KMS-11 (cell line): ENCODE data around the gene DBH.

Source experiments
- H2AFZ ChIP-seq: fragments of 200-600 bp; sonication (generic); 2 replicates; pipeline ENCODE4 v1.6.1; 2016; ENCODE audit warnings: antibody characterized with exemption, mixed run types, low read depth
- H3K27ac ChIP-seq: fragments of 200-600 bp; sonication (generic); 2 replicates; pipeline ENCODE4 v1.6.1; 2016; ENCODE audit warnings: mild to moderate bottlenecking, mixed run types
- H3K27me3 ChIP-seq: fragments of 200-600 bp; sonication (generic); 2 replicates; pipeline ENCODE4 v1.6.1; 2017; ENCODE audit warnings: mild to moderate bottlenecking, low read depth, mixed run types, moderate library complexity; ENCODE audit not compliant: insufficient read depth
- H3K36me3 ChIP-seq: fragments of 200-600 bp; sonication (generic); 2 replicates; pipeline ENCODE4 v1.6.1; 2017; ENCODE audit warnings: mild to moderate bottlenecking, mixed run types; ENCODE audit not compliant: insufficient read depth
- H3K4me1 ChIP-seq: fragments of 200-600 bp; sonication (generic); 2 replicates; pipeline ENCODE4 v1.6.1; 2016; ENCODE audit warnings: mild to moderate bottlenecking, low read depth, mixed run types; ENCODE audit not compliant: poor library complexity, severe bottlenecking
- H3K4me2 ChIP-seq: fragments of 200-600 bp; sonication (generic); 2 replicates; pipeline ENCODE4 v1.7.0; 2016; ENCODE audit warnings: mild to moderate bottlenecking, mixed run types
- H3K4me3 ChIP-seq: fragments of 200-600 bp; sonication (generic); IDR thresholded peaks from 2 replicates; pipeline ENCODE4 v1.6.1; 2017; ENCODE audit warnings: low read depth, low read length, mixed read lengths; ENCODE audit not compliant: insufficient read depth
- H3K79me2 ChIP-seq: fragments of 200-600 bp; sonication (generic); 2 replicates; pipeline ENCODE4 v1.6.1; 2016; ENCODE audit warnings: low read depth, mixed run types; ENCODE audit not compliant: insufficient read depth
- H3K9ac ChIP-seq: fragments of 200-600 bp; sonication (generic); 2 replicates; pipeline ENCODE4 v1.6.1; 2016; ENCODE audit warnings: mild to moderate bottlenecking, mixed run types
- H4K20me1 ChIP-seq: fragments of 200-600 bp; sonication (generic); 2 replicates; pipeline ENCODE4 v1.6.1; 2016; ENCODE audit warnings: mild to moderate bottlenecking, mixed run types; ENCODE audit not compliant: insufficient read depth
- TF ChIP-seq, protein P1 (sequence below): fragments of 200-600 bp; sonication (generic); conservative IDR thresholded peaks from 2 replicates; pipeline ENCODE4 v1.6.1; 2017; ENCODE audit warnings: low read depth, mild to moderate bottlenecking, antibody characterized with exemption, low read length, moderate library complexity, mixed read lengths

The DBH gene

DNA sequence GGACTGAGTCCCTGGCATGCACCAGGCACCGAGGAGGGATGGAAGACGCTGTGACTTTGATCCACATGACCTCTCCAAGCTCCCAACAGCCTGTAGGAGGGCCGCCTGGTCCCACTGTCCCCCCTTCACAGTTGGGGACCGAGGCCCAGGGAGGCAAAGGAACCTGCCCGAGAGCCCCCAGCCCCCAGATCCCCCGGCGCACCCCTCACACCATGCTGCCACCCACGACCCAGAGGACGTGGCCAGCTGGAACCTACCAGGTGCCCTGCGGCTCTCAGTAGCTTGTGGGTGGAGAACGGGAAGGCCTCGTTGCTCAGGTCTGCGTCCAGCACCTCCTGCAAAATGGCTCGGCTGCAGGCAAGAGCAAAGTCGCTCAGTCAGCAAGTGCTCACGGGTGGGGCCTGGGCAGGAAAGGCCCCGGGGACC lies 48.8 kb downstream of the DBH start:
- H3K27me3 ChIP-seq = peaks cover 74% of the 10 kb centered on the region
- TF ChIP-seq, protein P1, sequence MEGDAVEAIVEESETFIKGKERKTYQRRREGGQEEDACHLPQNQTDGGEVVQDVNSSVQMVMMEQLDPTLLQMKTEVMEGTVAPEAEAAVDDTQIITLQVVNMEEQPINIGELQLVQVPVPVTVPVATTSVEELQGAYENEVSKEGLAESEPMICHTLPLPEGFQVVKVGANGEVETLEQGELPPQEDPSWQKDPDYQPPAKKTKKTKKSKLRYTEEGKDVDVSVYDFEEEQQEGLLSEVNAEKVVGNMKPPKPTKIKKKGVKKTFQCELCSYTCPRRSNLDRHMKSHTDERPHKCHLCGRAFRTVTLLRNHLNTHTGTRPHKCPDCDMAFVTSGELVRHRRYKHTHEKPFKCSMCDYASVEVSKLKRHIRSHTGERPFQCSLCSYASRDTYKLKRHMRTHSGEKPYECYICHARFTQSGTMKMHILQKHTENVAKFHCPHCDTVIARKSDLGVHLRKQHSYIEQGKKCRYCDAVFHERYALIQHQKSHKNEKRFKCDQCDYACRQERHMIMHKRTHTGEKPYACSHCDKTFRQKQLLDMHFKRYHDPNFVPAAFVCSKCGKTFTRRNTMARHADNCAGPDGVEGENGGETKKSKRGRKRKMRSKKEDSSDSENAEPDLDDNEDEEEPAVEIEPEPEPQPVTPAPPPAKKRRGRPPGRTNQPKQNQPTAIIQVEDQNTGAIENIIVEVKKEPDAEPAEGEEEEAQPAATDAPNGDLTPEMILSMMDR = no peak
- no peaks in the 10 kb centered on the region for H3K36me3 ChIP-seq
- H3K27ac ChIP-seq = no peak overlapping the region
- no peak overlapping the region for H3K4me3 ChIP-seq
- no peak overlapping the region for H3K9ac ChIP-seq
- H3K4me1 ChIP-seq = no peaks in the 10 kb centered on the region
- no peaks in the 10 kb centered on the region for H4K20me1 ChIP-seq
- H2AFZ ChIP-seq = no peak overlapping the region
- no peak overlapping the region for H3K4me2 ChIP-seq
- H3K79me2 ChIP-seq = no peaks in the 10 kb centered on the region

DNA sequence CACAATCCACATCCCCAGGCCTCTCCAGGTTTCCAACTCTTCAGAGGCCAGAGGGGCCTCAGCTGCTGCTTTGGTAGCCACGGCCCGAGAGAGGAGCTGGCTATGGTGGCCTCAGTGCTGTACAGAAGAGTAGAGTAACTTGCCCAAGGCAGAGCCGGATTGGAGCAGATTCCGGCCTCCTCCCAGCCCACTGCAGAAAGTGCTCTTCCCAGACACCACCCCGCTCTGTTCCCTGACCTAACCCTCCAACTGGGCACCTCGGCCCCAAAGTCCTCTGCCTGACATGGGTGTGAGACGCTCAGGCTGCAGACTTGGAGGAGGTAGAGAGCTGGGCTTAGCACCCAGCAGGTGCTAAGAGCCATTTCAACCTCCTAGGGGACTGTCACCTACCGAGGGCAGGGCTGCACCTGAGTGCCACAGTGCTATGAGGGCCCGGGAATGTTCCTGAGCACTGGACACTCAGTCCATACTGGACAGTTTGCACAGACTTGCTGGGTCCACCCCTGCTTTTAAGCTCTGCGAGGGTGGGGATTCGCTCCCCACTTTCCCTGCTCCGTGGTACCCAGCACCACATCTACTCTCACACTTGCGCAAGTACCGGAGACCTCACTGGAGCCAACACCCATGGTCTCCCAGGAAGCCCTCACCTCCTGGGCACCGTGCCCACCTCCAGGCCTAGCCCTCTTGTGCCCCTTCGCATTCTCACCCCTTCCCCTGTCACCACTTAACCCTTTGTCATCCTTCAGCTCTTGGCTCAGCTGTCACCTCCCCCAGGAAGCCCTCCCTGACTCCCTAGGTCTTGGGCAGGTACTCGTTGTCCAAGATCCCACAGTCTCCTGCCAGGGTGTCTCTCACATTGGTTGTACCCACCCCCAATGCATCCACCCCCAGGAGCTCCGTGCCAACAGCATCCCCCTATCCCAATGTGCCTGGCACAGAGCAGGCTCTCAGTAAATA lies 49.8 kb downstream of the DBH start:
- TF ChIP-seq, protein P1 = no peak
- Histone ChIP-seq H2AFZ (no peak overlapping the region), H3K36me3 (no peaks in the 10 kb centered on the region), H3K27me3 (peaks cover 73% of the 10 kb centered on the region), H4K20me1 (no peaks in the 10 kb centered on the region), H3K27ac (no peak overlapping the region), H3K79me2 (no peaks in the 10 kb centered on the region), H3K4me2 (no peak overlapping the region), H3K9ac (no peak overlapping the region), H3K4me3 (no peak overlapping the region), H3K4me1 (no peaks in the 10 kb centered on the region)

DNA sequence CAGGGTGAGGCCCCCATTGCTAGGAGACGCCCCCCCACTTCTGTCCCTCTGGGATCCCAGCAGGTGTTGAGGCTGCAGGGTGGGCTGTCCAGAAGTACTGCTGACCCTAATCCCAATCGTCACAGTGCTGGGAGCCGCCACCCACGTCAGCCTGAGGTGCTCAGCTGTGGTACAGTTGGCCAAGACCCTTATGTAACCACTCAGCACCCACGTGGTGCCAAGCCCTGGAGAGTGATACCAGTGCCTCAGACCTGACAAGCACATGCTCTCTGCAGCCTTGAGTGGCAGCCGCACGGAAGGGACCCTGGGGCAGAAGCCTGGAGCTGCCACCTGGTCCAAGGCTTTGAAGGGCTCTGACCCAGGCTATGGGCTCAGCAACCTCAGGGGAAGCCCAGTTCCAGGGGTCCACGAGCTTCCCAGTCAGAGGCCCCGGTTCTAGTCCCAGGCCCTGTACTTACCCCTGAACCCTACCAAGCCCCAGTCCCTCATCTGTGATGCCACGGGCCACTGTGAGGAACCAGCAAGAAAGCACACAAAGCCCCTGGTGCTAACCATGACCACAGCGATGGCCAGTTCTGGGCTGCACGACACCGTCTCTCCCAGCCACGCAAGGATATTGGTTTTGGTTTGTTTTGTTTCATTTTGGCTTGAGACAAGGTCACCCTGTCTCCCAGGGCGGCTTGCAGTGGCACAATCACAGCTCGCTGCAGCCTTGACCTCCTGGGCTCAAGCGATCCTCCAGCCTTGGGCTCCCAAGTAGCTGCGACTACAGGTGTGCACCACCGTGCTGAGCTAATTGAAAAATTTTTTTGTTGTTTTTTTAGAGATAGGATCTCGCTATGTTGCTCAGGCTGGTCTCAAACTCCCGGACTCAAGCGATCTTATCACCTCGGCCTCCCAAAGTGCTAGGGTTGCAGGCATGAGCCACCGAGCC lies 50.7 kb downstream of the DBH start:
- no peak overlapping the region for H3K4me3 ChIP-seq
- no peak overlapping the region for H3K27ac ChIP-seq
- H2AFZ ChIP-seq = no peak overlapping the region
- H3K36me3 ChIP-seq = no peaks in the 10 kb centered on the region
- no peaks in the 10 kb centered on the region for H4K20me1 ChIP-seq
- H3K4me1 ChIP-seq = no peaks in the 10 kb centered on the region
- TF ChIP-seq, protein P1 = no peak
- peaks cover 74% of the 10 kb centered on the region for H3K27me3 ChIP-seq
- H3K4me2 ChIP-seq = no peak overlapping the region
- H3K9ac ChIP-seq = no peak overlapping the region
- H3K79me2 ChIP-seq = no peaks in the 10 kb centered on the region

DNA sequence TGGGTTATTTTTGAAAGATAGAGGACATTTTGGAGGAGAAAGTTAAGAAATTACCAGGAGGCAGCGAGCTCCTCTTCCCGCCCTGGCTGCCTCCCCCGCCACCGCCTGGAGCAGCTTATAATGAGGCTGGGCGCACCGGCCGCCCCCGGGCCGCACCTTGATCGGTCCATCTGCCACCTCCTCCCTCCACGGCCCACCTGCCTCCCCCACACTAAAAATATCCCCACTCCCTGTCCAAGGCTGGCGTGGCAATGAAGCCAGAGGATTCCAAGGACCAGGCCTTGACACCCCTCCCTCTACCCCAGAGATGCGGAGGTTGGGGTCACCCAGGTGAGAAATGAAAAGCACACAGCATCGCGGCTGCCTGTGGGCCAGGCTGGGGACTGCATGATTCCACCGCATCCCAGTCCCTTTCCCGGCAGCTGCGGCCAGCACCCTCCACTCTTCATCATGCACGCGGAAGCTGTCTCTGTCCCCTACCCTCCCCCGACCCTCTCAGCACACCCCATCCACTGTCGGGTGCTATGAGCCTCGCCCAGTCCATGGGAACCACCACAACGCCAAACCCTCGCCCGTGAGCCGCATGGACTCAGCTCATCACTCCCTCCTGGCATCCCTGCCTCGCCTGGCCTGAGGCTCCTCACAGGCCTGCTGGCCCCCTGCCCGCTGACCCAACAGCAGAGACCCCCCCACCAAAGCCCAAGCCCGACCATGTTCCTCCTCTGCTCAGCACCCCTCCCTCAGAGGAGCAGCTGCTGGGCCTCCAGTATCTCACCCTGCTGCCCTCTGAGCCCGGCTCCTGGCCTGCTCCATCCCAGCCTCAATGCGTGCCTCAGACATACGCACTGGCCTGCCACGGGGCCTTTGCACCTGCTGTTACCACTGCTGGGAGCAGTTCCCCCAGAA lies 51.9 kb downstream of the DBH start:
- no peak overlapping the region for H2AFZ ChIP-seq
- H3K27ac ChIP-seq = no peak overlapping the region
- H3K9ac ChIP-seq = no peak overlapping the region
- H3K36me3 ChIP-seq = no peaks in the 10 kb centered on the region
- TF ChIP-seq, protein P1 = no peak
- no peaks in the 10 kb centered on the region for H4K20me1 ChIP-seq
- no peaks in the 10 kb centered on the region for H3K4me1 ChIP-seq
- H3K27me3 ChIP-seq = peaks cover 75% of the 10 kb centered on the region
- H3K4me2 ChIP-seq = no peak overlapping the region
- no peaks in the 10 kb centered on the region for H3K79me2 ChIP-seq
- H3K4me3 ChIP-seq = no peak overlapping the region
